Measurements from ENCODE around the gene TIMM10. TPM values are rescaled to one million over a fixed set of nuclear protein-coding genes. Genes with fewer than 3 reads are reported as not detected.

Gene TIMM10
- total and polyA plus RNA-seq, 12 donors: 22.9 to 163 (median 51.5) TPM

DNA sequence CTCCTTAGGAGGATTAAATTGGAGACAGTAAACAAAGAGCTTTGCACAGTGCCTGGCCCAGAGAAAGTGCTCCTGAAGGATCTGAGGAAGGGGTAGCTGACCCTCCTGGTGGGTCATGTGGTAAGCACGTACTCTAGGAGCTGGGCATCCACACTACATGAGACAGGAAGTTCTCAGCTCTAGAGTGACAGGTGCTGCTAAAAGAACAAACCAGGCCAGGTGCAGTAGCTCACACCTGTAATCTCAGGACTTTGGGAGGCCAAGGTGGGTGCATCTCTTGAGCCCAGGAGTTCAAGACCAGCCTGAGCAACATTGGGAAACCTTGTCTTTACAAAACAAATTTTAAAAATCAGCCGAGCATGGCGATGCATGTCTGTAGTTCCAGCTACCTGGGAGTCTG lies 28.2 kb downstream of the TIMM10 start:
- no peak for ATAC-seq
- Histone ChIP-seq H3K27ac (peak overlapping the region in 5 of 10 donors; percentile 25 to 86 (median 53)), H3K9me3 (no peaks in the 10 kb centered on the region), H3K4me3 (no peak overlapping the region), H3K27me3 (no peaks in the 10 kb centered on the region), H3K36me3 (peaks cover 0 to 30% (median 0%) of the 10 kb centered on the region in 9 donors), H3K4me1 (peaks cover 7 to 36% (median 30%) of the 10 kb centered on the region in 9 donors)
- 89 to 100% methylated on average over 3 of the region's 3 CpGs for WGBS, 2 donors
- TF ChIP-seq, protein P1, sequence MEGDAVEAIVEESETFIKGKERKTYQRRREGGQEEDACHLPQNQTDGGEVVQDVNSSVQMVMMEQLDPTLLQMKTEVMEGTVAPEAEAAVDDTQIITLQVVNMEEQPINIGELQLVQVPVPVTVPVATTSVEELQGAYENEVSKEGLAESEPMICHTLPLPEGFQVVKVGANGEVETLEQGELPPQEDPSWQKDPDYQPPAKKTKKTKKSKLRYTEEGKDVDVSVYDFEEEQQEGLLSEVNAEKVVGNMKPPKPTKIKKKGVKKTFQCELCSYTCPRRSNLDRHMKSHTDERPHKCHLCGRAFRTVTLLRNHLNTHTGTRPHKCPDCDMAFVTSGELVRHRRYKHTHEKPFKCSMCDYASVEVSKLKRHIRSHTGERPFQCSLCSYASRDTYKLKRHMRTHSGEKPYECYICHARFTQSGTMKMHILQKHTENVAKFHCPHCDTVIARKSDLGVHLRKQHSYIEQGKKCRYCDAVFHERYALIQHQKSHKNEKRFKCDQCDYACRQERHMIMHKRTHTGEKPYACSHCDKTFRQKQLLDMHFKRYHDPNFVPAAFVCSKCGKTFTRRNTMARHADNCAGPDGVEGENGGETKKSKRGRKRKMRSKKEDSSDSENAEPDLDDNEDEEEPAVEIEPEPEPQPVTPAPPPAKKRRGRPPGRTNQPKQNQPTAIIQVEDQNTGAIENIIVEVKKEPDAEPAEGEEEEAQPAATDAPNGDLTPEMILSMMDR (IDR thresholded peaks at IDR 0.05): no peak
- no peak for DNase-seq
- intact Hi-C loops (cut with DNase I): no loop called here

DNA sequence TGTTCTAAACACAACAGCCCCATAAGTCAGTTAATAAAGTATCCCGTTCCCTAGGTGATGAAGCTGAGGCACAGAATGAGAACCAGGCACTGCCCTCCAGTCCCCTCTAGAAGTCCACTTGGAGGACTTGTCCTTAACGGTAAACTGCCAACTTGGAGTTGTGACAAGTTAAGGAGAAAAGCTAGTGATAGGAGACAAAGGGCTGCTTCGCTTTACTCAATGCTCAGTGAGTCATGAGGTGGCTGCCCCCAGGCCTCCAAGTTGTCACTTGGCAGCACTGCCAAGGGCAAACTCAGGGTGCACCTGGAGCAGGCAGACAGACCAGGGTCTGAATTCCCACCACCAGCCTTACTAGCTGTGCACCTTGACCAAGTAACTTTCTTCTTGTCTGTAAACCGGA lies 28.6 kb downstream of the TIMM10 start:
- TF ChIP-seq, protein P1 (IDR thresholded peaks at IDR 0.05): no peak
- no peaks in the 10 kb centered on the region for H3K9me3 ChIP-seq
- H3K4me1 ChIP-seq: peaks cover 7 to 36% (median 30%) of the 10 kb centered on the region in 9 donors
- peak overlapping the region in 5 of 10 donors; percentile 25 to 86 (median 53) for H3K27ac ChIP-seq
- H3K27me3 ChIP-seq: no peaks in the 10 kb centered on the region
- peak in 1 of 2 donors; percentile 34 for DNase-seq
- peaks cover 0 to 29% (median 0%) of the 10 kb centered on the region in 9 donors for H3K36me3 ChIP-seq
- ATAC-seq: peak in 2 of 8 donors; percentile 42 to 55
- H3K4me3 ChIP-seq: no peak overlapping the region
- 59% methylated on average over 4 of the region's 4 CpGs for WGBS, 2 donors
- intact Hi-C loops (cut with DNase I): no loop called here

DNA sequence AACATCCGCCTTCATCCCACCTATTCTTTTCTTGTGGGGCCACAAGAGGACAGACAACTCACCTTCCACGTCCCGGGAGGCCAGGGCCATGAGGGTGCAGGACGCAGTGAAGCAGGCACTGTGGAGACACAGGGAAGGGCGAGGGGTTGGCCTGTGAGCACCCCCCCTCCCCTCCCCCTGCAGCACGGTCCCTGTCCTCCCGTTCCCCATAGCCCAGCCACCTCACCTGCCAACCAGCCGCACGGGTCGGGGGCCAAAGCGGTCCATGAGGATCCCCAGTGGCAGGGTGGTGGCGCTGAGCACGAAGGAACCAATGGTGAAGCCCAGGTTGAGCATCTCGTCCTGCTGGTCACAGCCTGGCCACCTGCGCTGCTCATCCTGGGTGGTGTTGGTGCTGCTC lies 29.6 kb downstream of the TIMM10 start:
- TF ChIP-seq, protein P1 (IDR thresholded peaks at IDR 0.05): no peak
- ATAC-seq (no peak), DNase-seq (no peak)
- Histone ChIP-seq H3K4me3 (no peak overlapping the region), H3K27me3 (no peaks in the 10 kb centered on the region), H3K36me3 (peaks cover 0 to 29% (median 0%) of the 10 kb centered on the region in 9 donors), H3K27ac (peak overlapping the region in 9 of 10 donors; percentile 26 to 90 (median 81)), H3K9me3 (no peaks in the 10 kb centered on the region), H3K4me1 (peaks cover 7 to 36% (median 30%) of the 10 kb centered on the region in 9 donors)
- intact Hi-C loops (cut with DNase I): no loop called here
- 93 to 97% methylated on average over 15 of the region's 15 CpGs for WGBS, 2 donors

DNA sequence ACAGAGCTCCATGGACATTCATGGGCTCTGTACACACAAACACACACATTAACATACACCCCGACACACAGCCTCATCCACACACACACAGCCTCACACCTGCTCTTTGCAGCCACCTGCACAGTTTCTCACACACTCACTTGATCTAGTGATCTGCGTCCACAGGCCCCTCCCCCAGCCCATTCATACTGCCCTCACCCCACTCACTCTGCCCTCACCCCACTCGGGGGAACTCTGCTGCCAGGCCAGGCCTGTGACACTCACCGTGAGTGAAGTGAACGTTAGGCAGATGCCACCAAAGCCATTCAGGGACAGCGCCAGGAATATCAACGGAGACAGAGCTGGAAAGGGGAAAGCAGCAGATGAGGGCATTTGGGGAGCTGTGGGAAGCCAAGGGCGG lies 30.0 kb downstream of the TIMM10 start:
- Histone ChIP-seq H3K27ac (peak overlapping the region in 9 of 10 donors; percentile 26 to 90 (median 81)), H3K27me3 (no peaks in the 10 kb centered on the region), H3K4me1 (peaks cover 7 to 36% (median 30%) of the 10 kb centered on the region in 9 donors), H3K9me3 (no peaks in the 10 kb centered on the region), H3K36me3 (peaks cover 0 to 29% (median 0%) of the 10 kb centered on the region in 9 donors), H3K4me3 (no peak overlapping the region)
- 61 to 75% methylated on average over 8 of the region's 8 CpGs for WGBS, 2 donors
- intact Hi-C loops (cut with DNase I): no loop called here
- TF ChIP-seq, protein P1 (IDR thresholded peaks at IDR 0.05): no peak
- ATAC-seq: peak in 6 of 8 donors; percentile 4 to 46 (median 12)
- DNase-seq: peak in 1 of 2 donors; percentile 48

All from heart right ventricle (tissue), 16 donors.